NT2/D1 (cell line): ENCODE data around the gene SLIT3.

Experiments
- DNase-seq: peaks from one replicate; pipeline ENCODE4 v3.0.0-alpha.2; 2011; ENCODE audit warnings: low read depth, low spot score
- H3K27me3 ChIP-seq: 2 replicates; pipeline ENCODE4 v1.6.0; 2011; ENCODE audit warnings: mild to moderate bottlenecking; ENCODE audit not compliant: insufficient read length, insufficient read depth
- H3K36me3 ChIP-seq: 2 replicates; pipeline ENCODE4 v1.6.1; 2011; ENCODE audit warnings: mild to moderate bottlenecking, low read length, mixed read lengths; ENCODE audit not compliant: insufficient read depth, insufficient read length
- H3K4me1 ChIP-seq: 2 replicates; pipeline ENCODE4 v1.5.1; 2011; ENCODE audit not compliant: insufficient read depth, insufficient read length
- H3K4me3 ChIP-seq: 2 replicates; pipeline ENCODE4 v1.5.1; 2011; ENCODE audit warnings: low read depth; ENCODE audit not compliant: insufficient read length
- H3K9ac ChIP-seq: 2 replicates; pipeline ENCODE4 v1.6.0; 2011; ENCODE audit warnings: low read depth; ENCODE audit not compliant: insufficient read length
- H3K9me3 ChIP-seq: 2 replicates; pipeline ENCODE4 v1.5.1; 2011; ENCODE audit warnings: mild to moderate bottlenecking, low read length; ENCODE audit not compliant: insufficient read depth
- SUZ12 ChIP-seq: IDR thresholded peaks from 2 replicates; pipeline ENCODE4 v1.6.1; 2011; ENCODE audit not compliant: insufficient read length, insufficient read depth; ENCODE audit errors: extremely low read depth
- YY1 ChIP-seq: IDR thresholded peaks from 2 replicates; pipeline ENCODE4 v1.6.1; 2011; ENCODE audit not compliant: insufficient read length, insufficient read depth
- ZNF274 ChIP-seq: IDR thresholded peaks from 2 replicates; pipeline ENCODE4 v1.6.1; 2011; ENCODE audit warnings: mild to moderate bottlenecking, low read depth, low read length

Gene SLIT3

GRCh38 chr5:169305366-169305765 is 4.4 kb upstream of the SLIT3 start:
- peaks cover 2% of the 10 kb centered on the region for H3K27me3 ChIP-seq
- peaks cover 3% of the 10 kb centered on the region for H3K4me1 ChIP-seq
- TF ChIP-seq ZNF274 (no peak), SUZ12 (no peak), YY1 (no peak)
- no peak overlapping the region for H3K9ac ChIP-seq
- no peaks in the 10 kb centered on the region for H3K9me3 ChIP-seq
- no peaks in the 10 kb centered on the region for H3K36me3 ChIP-seq
- DNase-seq = no peak
- no peak overlapping the region for H3K4me3 ChIP-seq

DNA sequence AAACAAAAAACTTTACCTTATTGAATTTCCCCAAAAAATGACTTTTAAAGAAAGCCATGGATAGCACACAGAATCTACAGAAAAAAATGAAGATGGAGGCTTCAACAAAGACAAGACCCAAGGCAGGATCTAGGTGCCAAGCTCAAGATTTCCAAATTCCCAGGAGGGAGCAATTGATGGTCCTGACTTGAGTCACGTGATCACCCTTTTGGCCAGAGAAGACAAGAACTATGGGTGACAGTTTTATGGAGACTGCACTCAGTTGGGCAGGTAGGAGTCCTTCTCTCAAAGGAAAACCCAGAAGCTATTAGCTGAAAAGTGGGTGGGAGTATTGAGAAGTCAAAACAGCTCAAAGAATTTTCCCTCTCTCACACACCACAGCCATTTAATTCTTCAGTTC is 3.2 kb upstream of the SLIT3 start:
- H3K4me1 ChIP-seq = peaks cover 3% of the 10 kb centered on the region
- peaks cover 8% of the 10 kb centered on the region for H3K27me3 ChIP-seq
- DNase-seq = no peak
- no peaks in the 10 kb centered on the region for H3K36me3 ChIP-seq
- no peak overlapping the region for H3K9ac ChIP-seq
- H3K4me3 ChIP-seq = no peak overlapping the region
- H3K9me3 ChIP-seq = no peaks in the 10 kb centered on the region
- TF ChIP-seq ZNF274 (no peak), YY1 (no peak), SUZ12 (no peak)

- DNase-seq = no peak
- H3K9ac ChIP-seq = no peak overlapping the region
- peaks cover 3% of the 10 kb centered on the region for H3K4me1 ChIP-seq
- H3K27me3 ChIP-seq = peaks cover 8% of the 10 kb centered on the region
- no peaks in the 10 kb centered on the region for H3K9me3 ChIP-seq
- no peak overlapping the region for H3K4me3 ChIP-seq
- no peak for TF ChIP-seq YY1
- no peak for TF ChIP-seq SUZ12
- TF ChIP-seq ZNF274 = no peak
- no peaks in the 10 kb centered on the region for H3K36me3 ChIP-seq
Measured at GRCh38 chr5:169303119-169303515, 2.2 kb upstream of the SLIT3 start.

DNA sequence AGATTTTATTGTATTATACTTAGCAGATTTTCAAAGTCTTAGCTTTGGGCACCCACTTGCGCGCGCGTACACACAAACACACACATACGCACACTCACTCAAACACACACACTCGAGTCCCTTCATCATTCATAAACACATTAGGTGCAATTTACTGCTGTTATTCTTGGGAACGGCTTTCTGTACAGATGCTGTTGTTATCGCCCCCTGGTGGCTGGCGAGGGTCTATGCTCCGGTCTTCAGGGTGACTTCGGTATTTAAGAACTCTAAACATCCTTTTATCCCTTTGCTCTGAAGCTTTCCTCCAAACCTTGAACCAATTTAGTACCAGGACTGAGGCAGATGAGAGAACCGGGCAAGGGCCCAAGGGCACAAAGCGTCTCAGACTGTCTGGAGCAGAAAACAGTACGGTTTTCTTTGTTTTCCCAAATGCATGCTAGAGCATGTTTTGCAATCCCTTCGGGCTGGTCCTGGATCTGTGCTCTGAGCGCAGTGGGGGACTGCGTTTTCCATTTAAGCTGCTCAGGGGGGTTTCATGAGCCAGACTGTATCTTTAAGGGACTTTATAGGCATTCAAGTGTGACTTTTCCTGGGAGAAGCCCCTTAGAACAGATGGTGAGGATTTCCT is 1.7 kb upstream of the SLIT3 start:
- Histone ChIP-seq H3K4me3 (no peak overlapping the region), H3K9ac (no peak overlapping the region), H3K9me3 (no peaks in the 10 kb centered on the region), H3K27me3 (peaks cover 8% of the 10 kb centered on the region), H3K4me1 (peaks cover 3% of the 10 kb centered on the region), H3K36me3 (no peaks in the 10 kb centered on the region)
- TF ChIP-seq YY1 (no peak), SUZ12 (no peak), ZNF274 (no peak)
- DNase-seq = peak; percentile 75

DNA sequence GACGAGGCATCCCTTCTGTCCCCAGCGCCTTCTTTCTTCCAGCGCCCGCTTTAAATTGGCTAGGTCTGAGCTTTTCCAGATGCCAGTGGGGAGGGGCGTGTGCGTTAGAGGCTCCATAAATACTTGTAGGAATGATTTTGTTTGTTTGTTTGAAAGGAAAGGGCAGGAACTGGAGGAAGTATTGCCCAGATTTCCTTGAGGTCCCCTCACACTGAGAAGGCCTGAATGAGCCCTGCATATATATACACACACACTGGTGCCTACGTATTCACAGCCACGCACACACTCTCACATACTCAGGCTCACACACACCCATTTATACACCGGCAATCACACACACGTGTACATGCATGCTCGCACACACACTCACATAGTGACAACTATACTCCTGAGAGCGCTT is 1.0 kb upstream of the SLIT3 start:
- H3K4me1 ChIP-seq = peaks cover 3% of the 10 kb centered on the region
- H3K36me3 ChIP-seq = no peaks in the 10 kb centered on the region
- TF ChIP-seq ZNF274 = no peak
- no peak for TF ChIP-seq SUZ12
- TF ChIP-seq YY1 = no peak
- DNase-seq = no peak
- no peak overlapping the region for H3K4me3 ChIP-seq
- H3K27me3 ChIP-seq = peaks cover 8% of the 10 kb centered on the region
- no peak overlapping the region for H3K9ac ChIP-seq
- no peaks in the 10 kb centered on the region for H3K9me3 ChIP-seq

DNA sequence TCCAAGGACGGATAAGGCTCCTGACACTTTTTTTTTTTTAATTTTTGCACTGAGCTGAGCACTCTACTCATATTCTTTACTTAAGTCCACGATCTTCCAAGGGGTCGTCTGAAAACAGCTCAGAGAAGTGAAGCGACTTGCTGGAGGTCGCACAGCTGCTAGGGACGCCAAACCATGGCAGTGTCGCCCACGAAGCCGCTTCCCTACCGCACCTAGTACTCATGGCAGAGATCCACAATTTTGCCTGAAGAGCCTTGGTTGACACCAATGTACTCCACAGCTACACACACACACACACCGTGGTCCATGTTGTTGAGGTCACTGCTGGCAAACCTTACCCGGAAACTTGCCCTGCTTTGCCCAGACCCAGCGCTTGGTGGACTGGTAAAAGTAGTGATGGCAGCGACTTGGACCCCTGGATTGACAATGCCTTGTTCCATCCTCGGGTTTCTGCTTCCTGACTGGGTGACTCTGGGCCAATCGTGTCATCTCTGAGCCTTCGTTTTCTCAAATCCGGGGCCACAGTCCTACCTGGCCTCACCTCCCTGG is 521 bp upstream of the SLIT3 start:
- Histone ChIP-seq H3K4me1 (peaks cover 3% of the 10 kb centered on the region), H3K4me3 (peak overlapping the region; percentile 23), H3K36me3 (peaks cover under 1% of the 10 kb centered on the region), H3K27me3 (peaks cover 8% of the 10 kb centered on the region), H3K9ac (peak overlapping the region; percentile 59), H3K9me3 (no peaks in the 10 kb centered on the region)
- DNase-seq = no peak
- no peak for TF ChIP-seq YY1

GRCh38 chr5:169299663-169300467 is 1.1 kb downstream of the SLIT3 start:
- Histone ChIP-seq H3K27me3 (peaks cover 8% of the 10 kb centered on the region), H3K4me3 (peak overlapping the region; percentile 68), H3K4me1 (peaks cover 3% of the 10 kb centered on the region), H3K9ac (peak overlapping the region; percentile 85), H3K9me3 (no peaks in the 10 kb centered on the region), H3K36me3 (peaks cover 5% of the 10 kb centered on the region)
- TF ChIP-seq SUZ12 = no peak
- no peak for TF ChIP-seq ZNF274
- TF ChIP-seq YY1 = no peak
- DNase-seq = no peak
